ENCODE measurements around the gene UGT1A10.

The UGT1A10 gene

GRCh38 chr2:233772583-233772982, 136.3 kb downstream of the UGT1A10 start:
- Histone ChIP-seq H3K79me1 (ENCODE audit: low read length) (no peaks in the 10 kb centered on the region), H3K4ac (ENCODE audit: low read depth, low read length) (no peak overlapping the region)
- no CpG with 5 or more reads among the region's 5 CpGs for WGBS (ENCODE audit: extremely low coverage, insufficient coverage, low lambda C conversion rate)

GRCh38 chr2:233773854-233774253, 137.6 kb downstream of the UGT1A10 start:
- WGBS (ENCODE audit: extremely low coverage, insufficient coverage, low lambda C conversion rate), result no CpG with 5 or more reads among the region's 5 CpGs
- Histone ChIP-seq H3K27ac (ENCODE audit: low read depth, low read length) (no peak overlapping the region), H2AK5ac (ENCODE audit: low read length) (no peak overlapping the region), H4K5ac (ENCODE audit: low read length) (no peak overlapping the region), H2BK120ac (ENCODE audit: low read depth, low read length) (no peak overlapping the region), H3K4me2 (ENCODE audit: low read length) (no peak overlapping the region), H2BK15ac (replicated peaks; ENCODE audit: low read depth) (no peak overlapping the region), H3K9ac (ENCODE audit: low read length) (no peak overlapping the region), H3K23ac (ENCODE audit: low read length) (no peak overlapping the region), H3K56ac (ENCODE audit: low read length) (no peak overlapping the region), H3K79me2 (ENCODE audit: control insufficient read depth, insufficient read depth, low read length) (no peaks in the 10 kb centered on the region), H4K8ac (ENCODE audit: low read depth, low read length) (no peak overlapping the region), H3K27me3 (ENCODE audit: insufficient read depth, low read length, poor library complexity) (no peaks in the 10 kb centered on the region), H3K4me3 (ENCODE audit: low read length) (no peak overlapping the region), H3K36me3 (ENCODE audit: control insufficient read depth, insufficient read depth, low read length) (no peaks in the 10 kb centered on the region), H2BK5ac (ENCODE audit: low read length) (no peak overlapping the region), H3K4ac (ENCODE audit: low read depth, low read length) (no peak overlapping the region), H3K79me1 (ENCODE audit: low read length) (no peaks in the 10 kb centered on the region), H3K18ac (ENCODE audit: low read length) (no peak overlapping the region), H3K4me1 (ENCODE audit: control insufficient read depth, low read depth, low read length) (no peaks in the 10 kb centered on the region)
- no peak for DNase-seq

More at GRCh38 chr2:233772583-233772982, 136.3 kb downstream of the UGT1A10 start:
- H3K9ac ChIP-seq (ENCODE audit: low read length), result no peak overlapping the region
- H3K18ac ChIP-seq (ENCODE audit: low read length), result no peak overlapping the region
- H3K27me3 ChIP-seq (ENCODE audit: insufficient read depth, low read length, poor library complexity), result no peaks in the 10 kb centered on the region
- no peaks in the 10 kb centered on the region for H3K4me1 ChIP-seq (ENCODE audit: control insufficient read depth, low read depth, low read length)
- no peak overlapping the region for H3K4me3 ChIP-seq (ENCODE audit: low read length)
- DNase-seq, result no peak
- no peak overlapping the region for H2BK120ac ChIP-seq (ENCODE audit: low read depth, low read length)
- H3K56ac ChIP-seq (ENCODE audit: low read length), result no peak overlapping the region
- H3K4me2 ChIP-seq (ENCODE audit: low read length), result no peak overlapping the region
- H3K79me2 ChIP-seq (ENCODE audit: control insufficient read depth, insufficient read depth, low read length), result no peaks in the 10 kb centered on the region
- H2BK5ac ChIP-seq (ENCODE audit: low read length), result no peak overlapping the region
- no peak overlapping the region for H2AK5ac ChIP-seq (ENCODE audit: low read length)
- no peak overlapping the region for H3K23ac ChIP-seq (ENCODE audit: low read length)
- no peak overlapping the region for H3K27ac ChIP-seq (ENCODE audit: low read depth, low read length)
- H4K5ac ChIP-seq (ENCODE audit: low read length), result no peak overlapping the region
- H3K36me3 ChIP-seq (ENCODE audit: control insufficient read depth, insufficient read depth, low read length), result no peaks in the 10 kb centered on the region
- H4K8ac ChIP-seq (ENCODE audit: low read depth, low read length), result no peak overlapping the region
- H2BK15ac ChIP-seq (replicated peaks; ENCODE audit: low read depth), result no peak overlapping the region

- no peak overlapping the region for H3K4me2 ChIP-seq (ENCODE audit: low read length)
- H3K36me3 ChIP-seq (ENCODE audit: control insufficient read depth, insufficient read depth, low read length), result no peaks in the 10 kb centered on the region
- H2BK5ac ChIP-seq (ENCODE audit: low read length), result no peak overlapping the region
- no peaks in the 10 kb centered on the region for H3K27me3 ChIP-seq (ENCODE audit: insufficient read depth, low read length, poor library complexity)
- no peak overlapping the region for H3K4me3 ChIP-seq (ENCODE audit: low read length)
- H3K79me1 ChIP-seq (ENCODE audit: low read length), result no peaks in the 10 kb centered on the region
- no peak overlapping the region for H2BK120ac ChIP-seq (ENCODE audit: low read depth, low read length)
- H2BK15ac ChIP-seq (replicated peaks; ENCODE audit: low read depth), result no peak overlapping the region
- no peak for DNase-seq
- H2AK5ac ChIP-seq (ENCODE audit: low read length), result no peak overlapping the region
- no peak overlapping the region for H3K18ac ChIP-seq (ENCODE audit: low read length)
- H4K5ac ChIP-seq (ENCODE audit: low read length), result no peak overlapping the region
- H4K8ac ChIP-seq (ENCODE audit: low read depth, low read length), result no peak overlapping the region
- H3K79me2 ChIP-seq (ENCODE audit: control insufficient read depth, insufficient read depth, low read length), result no peaks in the 10 kb centered on the region
- WGBS (ENCODE audit: extremely low coverage, insufficient coverage, low lambda C conversion rate), result no CpG with 5 or more reads among the region's 6 CpGs
- H3K4me1 ChIP-seq (ENCODE audit: control insufficient read depth, low read depth, low read length), result no peaks in the 10 kb centered on the region
- no peak overlapping the region for H3K27ac ChIP-seq (ENCODE audit: low read depth, low read length)
- no peak overlapping the region for H3K23ac ChIP-seq (ENCODE audit: low read length)
- H3K56ac ChIP-seq (ENCODE audit: low read length), result no peak overlapping the region
- no peak overlapping the region for H3K9ac ChIP-seq (ENCODE audit: low read length)
- no peak overlapping the region for H3K4ac ChIP-seq (ENCODE audit: low read depth, low read length)
Observed at GRCh38 chr2:233775414-233775813, 139.2 kb downstream of the UGT1A10 start.

- H4K5ac ChIP-seq (ENCODE audit: low read length), result no peak within 1 kb of the TSS
- no peaks in the 10 kb centered on the region for H3K4me1 ChIP-seq (ENCODE audit: control insufficient read depth, low read depth, low read length)
- H3K56ac ChIP-seq (ENCODE audit: low read length), result no peak within 1 kb of the TSS
- no peak within 1 kb of the TSS for H2BK120ac ChIP-seq (ENCODE audit: low read depth, low read length)
- no CpG with 5 or more reads among the region's 2 CpGs for WGBS (ENCODE audit: extremely low coverage, insufficient coverage, low lambda C conversion rate)
- no peak within 1 kb of the TSS for H2BK5ac ChIP-seq (ENCODE audit: low read length)
- no peak within 1 kb of the TSS for H2BK15ac ChIP-seq (replicated peaks; ENCODE audit: low read depth)
- H3K27me3 ChIP-seq (ENCODE audit: insufficient read depth, low read length, poor library complexity), result no peaks in the 10 kb centered on the region
- no peak for DNase-seq
- H3K18ac ChIP-seq (ENCODE audit: low read length), result no peak within 1 kb of the TSS
- H3K36me3 ChIP-seq (ENCODE audit: control insufficient read depth, insufficient read depth, low read length), result no peaks in the 10 kb centered on the region
- H3K23ac ChIP-seq (ENCODE audit: low read length), result no peak within 1 kb of the TSS
- no peaks in the 10 kb centered on the region for H3K79me2 ChIP-seq (ENCODE audit: control insufficient read depth, insufficient read depth, low read length)
- H2AK5ac ChIP-seq (ENCODE audit: low read length), result no peak within 1 kb of the TSS
- H3K4ac ChIP-seq (ENCODE audit: low read depth, low read length), result no peak within 1 kb of the TSS
- no peak within 1 kb of the TSS for H3K4me2 ChIP-seq (ENCODE audit: low read length)
- no peak within 1 kb of the TSS for H3K27ac ChIP-seq (ENCODE audit: low read depth, low read length)
- H4K8ac ChIP-seq (ENCODE audit: low read depth, low read length), result no peak within 1 kb of the TSS
- no peak within 1 kb of the TSS for H3K4me3 ChIP-seq (ENCODE audit: low read length)
- H3K79me1 ChIP-seq (ENCODE audit: low read length), result no peaks in the 10 kb centered on the region
- H3K9ac ChIP-seq (ENCODE audit: low read length), result no peak within 1 kb of the TSS
Observed at GRCh38 chr2:233778030-233778429, 141.8 kb downstream of the UGT1A10 start, which contains the start of gene MROH2A. MROH2A (plus strand) TSS chr2:233778330; CDS start chr2:233779359, 1,029 bp downstream.

GRCh38 chr2:233779722-233780121, 143.5 kb downstream of the UGT1A10 start:
- Histone ChIP-seq H3K56ac (ENCODE audit: low read length) (no peak overlapping the region), H3K4me1 (ENCODE audit: control insufficient read depth, low read depth, low read length) (no peaks in the 10 kb centered on the region), H3K23ac (ENCODE audit: low read length) (no peak overlapping the region), H2BK5ac (ENCODE audit: low read length) (no peak overlapping the region), H3K27me3 (ENCODE audit: insufficient read depth, low read length, poor library complexity) (no peaks in the 10 kb centered on the region), H3K79me1 (ENCODE audit: low read length) (no peaks in the 10 kb centered on the region), H2BK15ac (replicated peaks; ENCODE audit: low read depth) (no peak overlapping the region), H3K4me2 (ENCODE audit: low read length) (no peak overlapping the region), H3K79me2 (ENCODE audit: control insufficient read depth, insufficient read depth, low read length) (no peaks in the 10 kb centered on the region), H4K5ac (ENCODE audit: low read length) (no peak overlapping the region), H3K9ac (ENCODE audit: low read length) (no peak overlapping the region), H3K4me3 (ENCODE audit: low read length) (no peak overlapping the region), H3K18ac (ENCODE audit: low read length) (no peak overlapping the region), H3K4ac (ENCODE audit: low read depth, low read length) (no peak overlapping the region), H4K8ac (ENCODE audit: low read depth, low read length) (no peak overlapping the region), H2BK120ac (ENCODE audit: low read depth, low read length) (no peak overlapping the region), H3K36me3 (ENCODE audit: control insufficient read depth, insufficient read depth, low read length) (no peaks in the 10 kb centered on the region), H2AK5ac (ENCODE audit: low read length) (no peak overlapping the region), H3K27ac (ENCODE audit: low read depth, low read length) (no peak overlapping the region)
- WGBS (ENCODE audit: extremely low coverage, insufficient coverage, low lambda C conversion rate), result no CpG with 5 or more reads among the region's 4 CpGs
- no peak for DNase-seq

GRCh38 chr2:233780771-233781170, 144.5 kb downstream of the UGT1A10 start:
- Histone ChIP-seq H3K9ac (ENCODE audit: low read length) (no peak overlapping the region), H4K5ac (ENCODE audit: low read length) (no peak overlapping the region), H3K36me3 (ENCODE audit: control insufficient read depth, insufficient read depth, low read length) (no peaks in the 10 kb centered on the region), H2BK120ac (ENCODE audit: low read depth, low read length) (no peak overlapping the region), H2BK5ac (ENCODE audit: low read length) (no peak overlapping the region), H3K4ac (ENCODE audit: low read depth, low read length) (no peak overlapping the region), H2AK5ac (ENCODE audit: low read length) (no peak overlapping the region), H2BK15ac (replicated peaks; ENCODE audit: low read depth) (no peak overlapping the region), H3K23ac (ENCODE audit: low read length) (no peak overlapping the region), H3K4me3 (ENCODE audit: low read length) (no peak overlapping the region), H3K27me3 (ENCODE audit: insufficient read depth, low read length, poor library complexity) (no peaks in the 10 kb centered on the region), H3K4me2 (ENCODE audit: low read length) (no peak overlapping the region), H3K4me1 (ENCODE audit: control insufficient read depth, low read depth, low read length) (no peaks in the 10 kb centered on the region), H3K27ac (ENCODE audit: low read depth, low read length) (no peak overlapping the region), H3K79me1 (ENCODE audit: low read length) (no peaks in the 10 kb centered on the region), H3K18ac (ENCODE audit: low read length) (no peak overlapping the region), H4K8ac (ENCODE audit: low read depth, low read length) (no peak overlapping the region), H3K79me2 (ENCODE audit: control insufficient read depth, insufficient read depth, low read length) (no peaks in the 10 kb centered on the region), H3K56ac (ENCODE audit: low read length) (no peak overlapping the region)
- WGBS (ENCODE audit: extremely low coverage, insufficient coverage, low lambda C conversion rate), result no CpG with 5 or more reads among the region's 4 CpGs
- no peak for DNase-seq
